ENCODE results near the gene TPO. TPM values are rescaled to one million over a fixed set of nuclear protein-coding genes. Genes with fewer than 3 reads are reported as not detected.

TPO gene
- total RNA-seq, 4 donors from 2014 or later = 0.70 to 46.2 (median 6.8) TPM

- Histone ChIP-seq H3K9me3 (peaks cover 0 to 5% (median 0%) of the 10 kb centered on the region in 4 donors), H3K36me3 (no peaks in the 10 kb centered on the region), H3K27ac (no peak overlapping the region), H3K4me3 (no peak overlapping the region), H3K4me1 (no peaks in the 10 kb centered on the region), H3K27me3 (no peaks in the 10 kb centered on the region)
- no peak for TF ChIP-seq POLR2A (IDR thresholded peaks at IDR 0.05)
- TF ChIP-seq CTCF (IDR thresholded peaks at IDR 0.05) = no peak
- DNase-seq = peak in 2 of 3 donors; percentile 49 to 54
Observed at GRCh38 chr2:1493431-1494126, 80.3 kb downstream of the TPO start.

DNA sequence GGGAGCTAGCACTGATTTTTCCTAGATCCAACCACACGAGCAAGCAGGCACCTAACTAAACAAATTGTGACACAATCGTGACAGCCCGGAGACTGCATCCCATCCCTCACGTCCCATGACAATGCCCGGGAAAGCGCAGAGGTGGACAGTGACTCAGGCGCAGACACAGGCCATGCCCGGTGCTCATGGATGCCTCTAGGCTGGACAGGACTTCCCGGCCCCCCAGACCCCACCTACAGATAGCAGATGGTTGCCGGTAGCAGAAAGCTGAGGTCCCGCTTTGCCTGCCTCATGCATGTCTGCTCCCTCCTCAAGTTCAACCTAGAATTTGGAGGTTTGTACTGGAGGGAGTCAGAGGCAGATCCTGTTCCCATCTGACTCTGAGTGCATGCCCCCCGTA lies 81.0 kb downstream of the TPO start:
- H3K27me3 ChIP-seq = no peaks in the 10 kb centered on the region
- H3K4me1 ChIP-seq = no peaks in the 10 kb centered on the region
- no peaks in the 10 kb centered on the region for H3K36me3 ChIP-seq
- no peak overlapping the region for H3K4me3 ChIP-seq
- no peaks in the 10 kb centered on the region for H3K9me3 ChIP-seq
- TF ChIP-seq CTCF (IDR thresholded peaks at IDR 0.05) (no peak), POLR2A (IDR thresholded peaks at IDR 0.05) (no peak)
- peak in 2 of 3 donors; percentile 18 to 36 for DNase-seq
- H3K27ac ChIP-seq = no peak overlapping the region

GRCh38 chr2:1494906-1495305 lies 81.6 kb downstream of the TPO start:
- Histone ChIP-seq H3K9me3 (no peaks in the 10 kb centered on the region), H3K4me3 (no peak overlapping the region), H3K27ac (no peak overlapping the region), H3K36me3 (no peaks in the 10 kb centered on the region), H3K27me3 (no peaks in the 10 kb centered on the region), H3K4me1 (no peaks in the 10 kb centered on the region)
- no peak for TF ChIP-seq CTCF (IDR thresholded peaks at IDR 0.05)
- TF ChIP-seq POLR2A (IDR thresholded peaks at IDR 0.05) = no peak
- peak in 1 of 3 donors; percentile 11 for DNase-seq

- H3K4me1 ChIP-seq = no peaks in the 10 kb centered on the region
- no peaks in the 10 kb centered on the region for H3K9me3 ChIP-seq
- H3K36me3 ChIP-seq = no peaks in the 10 kb centered on the region
- no peaks in the 10 kb centered on the region for H3K27me3 ChIP-seq
- H3K4me3 ChIP-seq = no peak overlapping the region
- peak in 2 of 3 donors; percentile 25 to 37 for DNase-seq
- no peak overlapping the region for H3K27ac ChIP-seq
- TF ChIP-seq POLR2A (IDR thresholded peaks at IDR 0.05) (no peak), CTCF (IDR thresholded peaks at IDR 0.05) (no peak)
Observed at GRCh38 chr2:1495676-1496358, 82.6 kb downstream of the TPO start.

GRCh38 chr2:1496359-1496821 lies 83.1 kb downstream of the TPO start:
- peak in 2 of 3 donors; percentile 13 to 15 for DNase-seq
- Histone ChIP-seq H3K4me3 (no peak overlapping the region), H3K4me1 (no peaks in the 10 kb centered on the region), H3K36me3 (no peaks in the 10 kb centered on the region), H3K9me3 (no peaks in the 10 kb centered on the region), H3K27ac (no peak overlapping the region), H3K27me3 (no peaks in the 10 kb centered on the region)
- TF ChIP-seq POLR2A (IDR thresholded peaks at IDR 0.05) (no peak), CTCF (IDR thresholded peaks at IDR 0.05) (no peak)

Measured in Peyer's patch (tissue), 4 donors.